Measurements from ENCODE around the gene GPR55.

GPR55 gene

DNA sequence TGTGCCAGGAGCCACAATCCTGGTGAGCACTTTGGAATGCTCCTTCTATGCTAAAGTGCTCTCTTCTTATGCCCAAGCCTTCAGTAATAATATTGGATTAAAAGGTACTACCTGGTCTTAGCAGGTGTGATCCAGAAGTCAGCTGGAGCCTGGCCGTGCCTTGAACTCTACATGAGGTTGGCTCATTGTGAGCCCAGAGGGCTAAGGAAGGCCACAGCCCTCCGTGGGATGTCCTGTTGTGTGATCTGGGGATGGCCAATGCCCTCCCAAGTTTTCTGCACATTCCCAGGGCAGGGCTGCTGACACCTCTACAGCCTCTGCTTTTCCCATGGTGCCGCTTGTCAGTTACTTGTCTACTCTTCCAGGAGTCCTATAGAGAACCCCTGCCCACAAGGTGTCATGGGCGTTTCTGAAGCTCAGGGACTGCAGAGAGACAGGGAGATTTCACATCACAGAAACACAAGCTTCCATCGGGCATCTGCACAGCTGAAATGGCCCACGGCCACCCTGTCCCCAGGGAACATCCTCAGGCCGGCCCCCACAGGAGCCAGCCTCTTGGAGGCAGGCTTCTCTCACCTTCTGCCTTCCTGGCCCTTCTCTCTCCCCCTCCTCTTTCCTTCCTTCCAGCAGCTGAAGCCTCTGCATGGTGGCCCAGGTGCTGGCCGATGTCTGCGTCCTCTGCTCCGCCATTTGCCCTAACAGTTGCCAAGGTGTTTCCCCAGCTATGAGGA lies 27.3 kb upstream of the GPR55 start:
- no peak overlapping the region for H3K27ac ChIP-seq
- TF ChIP-seq, protein P1, sequence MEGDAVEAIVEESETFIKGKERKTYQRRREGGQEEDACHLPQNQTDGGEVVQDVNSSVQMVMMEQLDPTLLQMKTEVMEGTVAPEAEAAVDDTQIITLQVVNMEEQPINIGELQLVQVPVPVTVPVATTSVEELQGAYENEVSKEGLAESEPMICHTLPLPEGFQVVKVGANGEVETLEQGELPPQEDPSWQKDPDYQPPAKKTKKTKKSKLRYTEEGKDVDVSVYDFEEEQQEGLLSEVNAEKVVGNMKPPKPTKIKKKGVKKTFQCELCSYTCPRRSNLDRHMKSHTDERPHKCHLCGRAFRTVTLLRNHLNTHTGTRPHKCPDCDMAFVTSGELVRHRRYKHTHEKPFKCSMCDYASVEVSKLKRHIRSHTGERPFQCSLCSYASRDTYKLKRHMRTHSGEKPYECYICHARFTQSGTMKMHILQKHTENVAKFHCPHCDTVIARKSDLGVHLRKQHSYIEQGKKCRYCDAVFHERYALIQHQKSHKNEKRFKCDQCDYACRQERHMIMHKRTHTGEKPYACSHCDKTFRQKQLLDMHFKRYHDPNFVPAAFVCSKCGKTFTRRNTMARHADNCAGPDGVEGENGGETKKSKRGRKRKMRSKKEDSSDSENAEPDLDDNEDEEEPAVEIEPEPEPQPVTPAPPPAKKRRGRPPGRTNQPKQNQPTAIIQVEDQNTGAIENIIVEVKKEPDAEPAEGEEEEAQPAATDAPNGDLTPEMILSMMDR (IDR thresholded peaks at IDR 0.05): no peak
- no peak overlapping the region for H3K4me3 ChIP-seq (ENCODE audit: low read depth in 1 of 2, low read length in 1 of 2)
- no peaks in the 10 kb centered on the region for H3K9me3 ChIP-seq
- H3K4me1 ChIP-seq (ENCODE audit: control insufficient read depth in 1 of 2, insufficient read depth in 1 of 2, low read depth in 1 of 2, low read length in 1 of 2): peaks cover 0 to 2% of the 10 kb centered on the region in 2 experiments
- H3K27me3 ChIP-seq: peaks cover 38% of the 10 kb centered on the region
- H3K36me3 ChIP-seq: no peaks in the 10 kb centered on the region

DNA sequence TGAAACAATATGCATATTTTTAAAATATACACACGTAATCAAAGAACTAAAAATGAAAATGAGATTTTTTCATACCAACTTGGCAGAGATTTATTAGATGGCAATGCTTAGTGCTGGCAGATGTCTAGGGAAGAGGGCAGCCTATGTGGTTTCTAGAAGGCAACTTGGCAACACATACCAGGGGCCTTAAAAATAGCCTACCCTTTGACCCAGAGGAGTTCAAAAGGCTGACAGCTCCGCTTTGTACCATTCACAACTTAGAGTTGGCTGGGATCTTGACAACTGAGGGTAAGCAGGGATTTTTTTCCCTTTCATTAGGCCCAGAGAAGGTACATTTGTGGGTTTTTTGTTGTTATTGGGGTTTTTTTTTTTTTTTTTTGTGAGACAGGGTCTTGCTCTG lies 26.4 kb upstream of the GPR55 start:
- H3K4me1 ChIP-seq (ENCODE audit: control insufficient read depth in 1 of 2, insufficient read depth in 1 of 2, low read depth in 1 of 2, low read length in 1 of 2): no peaks in the 10 kb centered on the region
- TF ChIP-seq, protein P1 (IDR thresholded peaks at IDR 0.05): no peak

DNA sequence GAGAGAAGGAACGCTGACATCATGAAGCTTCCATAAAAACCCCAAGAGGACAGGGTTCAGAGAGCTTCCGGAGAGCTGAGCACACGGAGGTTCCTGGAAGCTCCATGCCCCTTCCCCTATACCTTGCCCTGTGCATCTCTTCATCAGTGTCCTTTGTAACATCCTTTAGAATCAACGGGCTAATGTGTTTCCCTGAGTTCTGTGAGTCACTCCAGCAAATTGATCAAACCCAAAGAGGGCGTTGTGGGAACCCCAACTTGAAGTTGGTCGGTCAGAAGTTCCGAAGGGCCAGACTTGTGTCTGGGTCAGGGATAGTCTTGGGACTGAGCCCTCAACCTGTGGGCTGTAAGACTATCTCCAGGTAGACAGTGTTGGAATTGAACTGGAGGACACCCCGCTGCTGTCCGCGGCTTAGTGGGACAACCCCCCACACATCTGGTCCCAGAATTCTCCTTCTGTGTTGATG lies 25.9 kb upstream of the GPR55 start:
- TF ChIP-seq, protein P1 (IDR thresholded peaks at IDR 0.05): no peak
- Histone ChIP-seq H3K36me3 (no peaks in the 10 kb centered on the region), H3K27ac (no peak overlapping the region), H3K9me3 (no peaks in the 10 kb centered on the region), H3K4me1 (ENCODE audit: control insufficient read depth in 1 of 2, insufficient read depth in 1 of 2, low read depth in 1 of 2, low read length in 1 of 2) (no peaks in the 10 kb centered on the region), H3K4me3 (ENCODE audit: low read depth in 1 of 2, low read length in 1 of 2) (no peak overlapping the region), H3K27me3 (peaks cover 23% of the 10 kb centered on the region)

More for the DNA sequence above, 26.4 kb upstream of the GPR55 start:
- Histone ChIP-seq H3K9me3 (no peaks in the 10 kb centered on the region), H3K36me3 (no peaks in the 10 kb centered on the region), H3K4me3 (ENCODE audit: low read depth in 1 of 2, low read length in 1 of 2) (no peak overlapping the region), H3K27ac (no peak overlapping the region), H3K27me3 (peaks cover 28% of the 10 kb centered on the region)

DNA sequence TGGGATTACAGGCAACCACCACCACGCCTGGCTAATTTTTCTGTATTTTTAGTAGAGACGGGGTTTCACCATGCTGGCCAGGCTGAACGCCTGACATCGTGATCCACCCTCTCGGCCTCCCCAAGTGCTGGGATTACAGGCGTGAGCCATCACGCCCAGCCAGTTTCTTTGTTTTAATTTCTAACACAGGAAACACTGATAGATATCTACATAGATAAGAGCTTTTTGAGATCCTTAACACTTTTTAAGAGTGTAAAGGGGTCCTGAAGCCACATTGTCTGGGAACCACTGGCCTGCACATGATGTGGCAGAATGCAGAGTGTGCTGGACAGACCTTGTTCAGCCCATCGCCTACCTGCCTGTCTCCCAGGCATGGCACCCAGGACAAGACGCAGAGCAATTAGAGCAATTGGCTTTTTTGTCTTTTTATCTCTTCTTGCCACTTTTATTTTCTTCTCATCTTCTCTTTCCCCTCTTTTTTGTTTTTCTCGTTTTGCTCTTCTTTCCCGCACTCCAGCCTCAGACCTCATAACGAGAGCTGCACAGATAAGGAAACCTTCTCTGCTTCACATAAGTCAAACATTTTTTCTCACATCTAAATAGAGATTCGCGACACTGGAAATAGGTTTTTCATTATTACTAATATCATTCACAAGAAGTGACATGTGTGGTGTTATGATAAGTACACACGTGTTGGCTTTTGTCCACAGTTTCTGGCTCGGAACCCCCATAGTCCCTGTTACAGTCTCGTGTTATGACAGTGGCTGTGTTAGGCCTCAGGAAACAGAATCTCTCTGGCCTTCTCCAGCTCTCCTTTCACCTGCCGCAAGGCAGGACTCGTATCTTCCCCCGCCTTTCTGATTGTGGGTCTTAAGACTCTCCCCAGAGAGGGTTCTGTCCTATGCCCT lies 25.2 kb upstream of the GPR55 start:
- Histone ChIP-seq H3K27me3 (peaks cover 16% of the 10 kb centered on the region), H3K27ac (no peak overlapping the region), H3K4me1 (ENCODE audit: control insufficient read depth in 1 of 2, insufficient read depth in 1 of 2, low read depth in 1 of 2, low read length in 1 of 2) (no peaks in the 10 kb centered on the region), H3K9me3 (no peaks in the 10 kb centered on the region), H3K36me3 (no peaks in the 10 kb centered on the region), H3K4me3 (ENCODE audit: low read depth in 1 of 2, low read length in 1 of 2) (no peak overlapping the region)
- TF ChIP-seq, protein P1 (IDR thresholded peaks at IDR 0.05): no peak

DNA sequence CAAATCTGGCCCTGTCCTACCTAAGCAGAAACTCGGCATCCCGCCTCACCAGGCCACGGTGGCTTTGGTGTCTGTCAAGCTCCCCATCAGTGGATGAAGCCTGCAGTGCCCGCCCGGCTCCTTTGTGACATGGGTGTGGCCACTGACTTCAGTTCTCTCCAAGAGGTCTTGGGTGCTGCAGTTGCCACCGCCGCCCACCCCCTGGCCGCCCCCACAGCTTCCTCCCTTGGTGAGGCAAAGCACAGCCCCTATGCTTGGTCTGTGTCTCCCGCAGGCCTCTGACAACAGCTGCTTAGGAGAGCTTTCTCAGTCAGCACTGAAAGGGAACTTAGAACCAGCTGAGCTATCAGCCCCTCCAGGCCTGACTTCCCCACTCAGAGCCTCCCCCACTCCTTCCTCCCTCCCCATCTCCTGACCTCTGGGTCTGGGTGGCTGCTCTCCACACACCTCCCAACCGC lies 22.9 kb upstream of the GPR55 start:
- Histone ChIP-seq H3K36me3 (no peaks in the 10 kb centered on the region), H3K4me3 (ENCODE audit: low read depth in 1 of 2, low read length in 1 of 2) (no peak overlapping the region), H3K27me3 (peaks cover 10% of the 10 kb centered on the region), H3K4me1 (ENCODE audit: control insufficient read depth in 1 of 2, insufficient read depth in 1 of 2, low read depth in 1 of 2, low read length in 1 of 2) (no peaks in the 10 kb centered on the region), H3K27ac (no peak overlapping the region), H3K9me3 (no peaks in the 10 kb centered on the region)
- TF ChIP-seq, protein P1 (IDR thresholded peaks at IDR 0.05): no peak

Data from neutrophil (primary cell).